ENCODE results near the gene TPCN1. TPM values are rescaled to one million over a fixed set of nuclear protein-coding genes. Genes with fewer than 3 reads are reported as not detected.

TPCN1 gene
- total RNA-seq, 1 donor from 2014 or later, result 7.9 TPM

- Mint-ChIP-seq H3K36me3 (ENCODE audit: unreplicated experiment) (no peaks in the 10 kb centered on the region), H3K4me3 (ENCODE audit: unreplicated experiment) (no peak overlapping the region), H3K27me3 (ENCODE audit: unreplicated experiment) (peaks cover 2% of the 10 kb centered on the region), H3K9me3 (ENCODE audit: unreplicated experiment) (no peaks in the 10 kb centered on the region), H3K27ac (ENCODE audit: unreplicated experiment) (no peak overlapping the region), H3K4me1 (ENCODE audit: low read depth, unreplicated experiment) (peaks cover 7% of the 10 kb centered on the region)
- DNase-seq, result no peak
- no peak for TF ChIP-seq CTCF (IDR thresholded peaks at IDR 0.05; ENCODE audit: partially characterized antibody, unreplicated experiment)
Measured at GRCh38 chr12:113200021-113200797, 21.1 kb upstream of the TPCN1 start.

GRCh38 chr12:113201187-113202177, 19.8 kb upstream of the TPCN1 start:
- no peak for TF ChIP-seq CTCF (IDR thresholded peaks at IDR 0.05; ENCODE audit: partially characterized antibody, unreplicated experiment)
- H3K27ac Mint-ChIP-seq (ENCODE audit: unreplicated experiment), result no peak overlapping the region
- H3K4me1 Mint-ChIP-seq (ENCODE audit: low read depth, unreplicated experiment), result peaks cover 2% of the 10 kb centered on the region
- H3K27me3 Mint-ChIP-seq (ENCODE audit: unreplicated experiment), result peaks cover 5% of the 10 kb centered on the region
- H3K4me3 Mint-ChIP-seq (ENCODE audit: unreplicated experiment), result no peak overlapping the region
- DNase-seq, result no peak
- H3K36me3 Mint-ChIP-seq (ENCODE audit: unreplicated experiment), result peaks cover 4% of the 10 kb centered on the region
- peaks cover 4% of the 10 kb centered on the region for H3K9me3 Mint-ChIP-seq (ENCODE audit: unreplicated experiment)

GRCh38 chr12:113202300-113203075, 18.8 kb upstream of the TPCN1 start:
- H3K9me3 Mint-ChIP-seq (ENCODE audit: unreplicated experiment), result peaks cover 4% of the 10 kb centered on the region
- no peak for TF ChIP-seq CTCF (IDR thresholded peaks at IDR 0.05; ENCODE audit: partially characterized antibody, unreplicated experiment)
- peaks cover 2% of the 10 kb centered on the region for H3K4me1 Mint-ChIP-seq (ENCODE audit: low read depth, unreplicated experiment)
- peaks cover 5% of the 10 kb centered on the region for H3K27me3 Mint-ChIP-seq (ENCODE audit: unreplicated experiment)
- H3K4me3 Mint-ChIP-seq (ENCODE audit: unreplicated experiment), result no peak overlapping the region
- DNase-seq, result no peak
- H3K27ac Mint-ChIP-seq (ENCODE audit: unreplicated experiment), result no peak overlapping the region
- H3K36me3 Mint-ChIP-seq (ENCODE audit: unreplicated experiment), result peaks cover 4% of the 10 kb centered on the region

- H3K4me3 Mint-ChIP-seq (ENCODE audit: unreplicated experiment), result no peak overlapping the region
- peaks cover 4% of the 10 kb centered on the region for H3K4me1 Mint-ChIP-seq (ENCODE audit: low read depth, unreplicated experiment)
- no peak for DNase-seq
- peaks cover 8% of the 10 kb centered on the region for H3K36me3 Mint-ChIP-seq (ENCODE audit: unreplicated experiment)
- H3K27ac Mint-ChIP-seq (ENCODE audit: unreplicated experiment), result no peak overlapping the region
- H3K9me3 Mint-ChIP-seq (ENCODE audit: unreplicated experiment), result peaks cover 4% of the 10 kb centered on the region
- peaks cover 7% of the 10 kb centered on the region for H3K27me3 Mint-ChIP-seq (ENCODE audit: unreplicated experiment)
- TF ChIP-seq CTCF (IDR thresholded peaks at IDR 0.05; ENCODE audit: partially characterized antibody, unreplicated experiment), result no peak
Measured at GRCh38 chr12:113203852-113204760, 17.2 kb upstream of the TPCN1 start.
